ENCODE measurements around the gene CLEC9A.

Gene CLEC9A

GRCh38 chr12:10067264-10067663, 36.8 kb downstream of the CLEC9A start:
- DNase-seq, result no peak

GRCh38 chr12:10067942-10068341, 37.5 kb downstream of the CLEC9A start:
- peak in 1 of 58 donors; percentile 2 for DNase-seq

DNA sequence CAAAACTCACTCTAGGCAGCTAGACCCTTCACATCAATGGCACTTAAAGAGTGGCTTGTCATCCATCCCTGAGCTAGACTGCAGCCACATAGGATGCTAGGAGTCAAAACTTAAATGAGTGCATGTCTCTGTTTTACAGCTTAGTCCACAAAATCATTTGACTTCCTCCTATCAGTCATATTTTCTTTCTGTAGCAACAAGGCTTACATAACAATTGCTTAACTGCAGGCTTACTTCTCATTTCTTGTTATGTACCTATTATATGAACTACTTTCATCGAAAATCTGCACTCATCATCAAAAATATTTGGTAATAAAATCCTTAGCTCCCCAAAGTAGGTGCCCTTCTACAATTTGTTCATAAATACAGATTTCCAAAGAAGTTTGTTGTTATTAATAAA, 38.2 kb downstream of the CLEC9A start:
- DNase-seq, result no peak

GRCh38 chr12:10069099-10069498, 38.6 kb downstream of the CLEC9A start:
- no peak for DNase-seq

- DNase-seq, result no peak
Measured at GRCh38 chr12:10069976-10070375, 39.5 kb downstream of the CLEC9A start.

DNA sequence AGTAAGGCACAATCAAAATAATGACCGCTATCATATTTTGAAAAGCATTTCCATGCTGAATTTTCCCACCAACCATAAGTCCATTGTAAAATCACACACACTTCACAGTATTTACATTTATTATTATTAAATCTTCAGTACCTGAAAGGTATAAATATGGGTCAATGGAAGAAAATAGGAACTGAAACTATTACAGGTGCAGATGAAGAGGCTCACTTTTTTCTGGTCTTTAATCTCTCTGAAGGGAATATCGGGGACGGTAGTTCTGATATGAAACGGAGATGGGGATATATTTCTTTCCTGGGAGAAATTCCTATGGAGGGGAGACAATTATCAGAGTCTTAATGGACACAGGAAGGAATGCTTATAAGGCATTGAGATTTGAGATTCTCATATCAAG, 39.9 kb downstream of the CLEC9A start:
- DNase-seq, result no peak

GRCh38 chr12:10072131-10072530, 41.6 kb downstream of the CLEC9A start:
- DNase-seq, result no peak

DNA sequence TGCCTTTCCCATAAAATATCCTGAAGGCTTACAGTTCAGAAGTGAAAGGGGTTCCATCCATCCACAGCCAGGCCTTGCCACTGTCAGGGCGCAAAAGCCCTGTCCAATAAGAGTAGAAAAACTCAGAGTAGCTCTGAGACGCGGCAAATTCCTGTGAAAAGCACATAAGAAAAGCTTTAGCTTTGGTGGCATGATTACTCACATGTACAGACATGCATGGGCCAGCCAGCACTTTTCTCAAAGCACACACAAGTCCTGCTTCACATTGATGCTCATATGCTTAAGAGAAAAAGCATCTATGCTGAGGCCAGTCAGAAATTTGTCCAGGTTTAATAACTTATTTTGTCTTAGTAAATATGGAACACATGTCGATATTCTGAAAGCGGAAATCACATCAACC, 42.8 kb downstream of the CLEC9A start:
- DNase-seq, result no peak

DNA sequence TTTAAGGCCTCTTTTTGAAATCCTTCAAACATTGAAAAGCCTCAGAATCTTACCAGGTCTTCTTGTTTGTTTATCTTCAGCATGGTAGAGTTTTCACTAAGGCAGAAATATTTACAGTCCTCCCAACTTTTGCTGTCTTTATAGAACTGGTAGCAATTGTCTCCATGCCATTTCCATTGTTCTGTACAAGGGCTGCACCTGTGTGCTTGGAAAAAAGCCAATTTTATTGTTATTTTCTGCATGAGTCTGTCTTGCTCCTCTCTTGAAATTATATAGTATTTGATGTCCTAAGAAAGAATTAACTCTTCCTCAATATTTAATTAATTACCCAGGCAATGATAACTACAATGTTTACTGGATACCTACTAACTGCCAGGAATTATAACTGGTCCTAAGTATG, 45.0 kb downstream of the CLEC9A start:
- no peak for DNase-seq

- no peak for DNase-seq
Measured at GRCh38 chr12:10082117-10082874, 51.8 kb downstream of the CLEC9A start.

DNA sequence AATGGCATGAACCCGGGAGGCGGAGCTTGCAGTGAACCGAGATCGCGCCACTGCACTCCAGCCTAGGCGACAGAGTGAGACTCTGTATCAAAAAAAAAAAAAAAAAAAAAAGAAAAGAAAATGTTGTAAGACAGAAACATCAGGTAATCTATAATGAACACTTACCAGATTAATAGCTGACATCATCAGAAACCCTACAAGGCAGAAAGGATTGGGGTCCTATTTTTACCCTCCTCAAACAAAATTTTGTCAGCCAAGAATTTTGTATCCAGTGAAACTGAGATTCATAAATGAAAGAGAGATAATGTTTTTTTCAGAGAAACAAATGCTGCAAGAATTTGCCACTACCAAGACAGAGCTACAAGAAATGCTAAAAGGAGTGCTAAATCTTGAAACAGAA, 54.3 kb downstream of the CLEC9A start:
- DNase-seq, result no peak

- DNase-seq, result no peak
Measured at GRCh38 chr12:10086387-10086786, 55.9 kb downstream of the CLEC9A start.

DNA sequence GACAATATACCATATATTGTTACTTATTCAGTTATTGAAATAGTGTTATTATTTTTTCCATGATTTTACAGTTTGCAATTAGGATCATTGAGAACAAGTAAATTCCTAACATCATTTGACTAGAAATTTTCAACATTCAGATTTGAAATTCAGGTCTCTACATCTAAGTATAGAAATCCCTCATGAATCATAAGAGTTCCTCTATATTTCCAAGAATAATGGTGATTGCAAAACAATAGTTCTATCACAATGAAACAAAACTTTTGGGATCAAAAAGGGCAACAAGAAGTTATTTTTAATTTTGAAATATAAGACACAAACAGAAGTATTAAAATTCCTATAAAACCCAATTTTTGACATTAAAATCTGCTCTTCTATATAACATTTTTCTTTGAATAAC, 57.5 kb downstream of the CLEC9A start:
- no peak for DNase-seq

GRCh38 chr12:10088955-10089900, 58.7 kb downstream of the CLEC9A start:
- no peak for DNase-seq

DNA sequence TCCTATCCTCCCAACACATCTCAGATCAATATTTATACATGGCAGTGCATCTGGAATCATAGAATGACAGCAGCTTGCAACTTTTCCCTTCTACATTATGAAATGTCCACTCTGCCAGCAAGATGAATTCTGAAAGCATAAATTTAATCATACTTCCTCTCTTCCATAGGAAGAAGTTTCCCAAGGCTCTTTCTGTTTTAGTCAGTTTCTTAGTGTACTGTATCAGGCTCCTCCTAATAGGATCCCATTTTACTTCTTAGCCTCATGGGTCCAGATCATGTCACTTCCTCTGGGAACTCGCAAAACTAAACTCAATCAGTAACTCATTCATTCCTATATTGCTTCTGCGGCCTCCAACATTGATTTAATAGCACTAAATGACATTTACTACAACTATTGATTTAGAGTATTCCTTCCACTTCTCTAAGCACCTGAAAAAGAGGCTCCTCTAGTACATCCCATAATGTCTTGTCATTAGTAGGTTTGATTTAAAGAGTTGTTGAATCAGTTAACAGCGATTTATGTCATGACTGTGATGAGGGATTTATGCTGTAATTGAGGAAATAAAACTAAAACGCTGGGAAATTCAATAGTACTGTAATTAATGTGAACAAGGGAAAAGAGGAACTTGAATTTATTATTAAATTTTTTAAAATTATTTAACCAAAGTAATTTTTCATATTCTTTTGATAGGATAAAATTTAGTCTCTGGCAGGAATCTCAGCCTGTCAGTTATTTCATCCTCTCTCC, 64.3 kb downstream of the CLEC9A start:
- DNase-seq, result no peak

DNA sequence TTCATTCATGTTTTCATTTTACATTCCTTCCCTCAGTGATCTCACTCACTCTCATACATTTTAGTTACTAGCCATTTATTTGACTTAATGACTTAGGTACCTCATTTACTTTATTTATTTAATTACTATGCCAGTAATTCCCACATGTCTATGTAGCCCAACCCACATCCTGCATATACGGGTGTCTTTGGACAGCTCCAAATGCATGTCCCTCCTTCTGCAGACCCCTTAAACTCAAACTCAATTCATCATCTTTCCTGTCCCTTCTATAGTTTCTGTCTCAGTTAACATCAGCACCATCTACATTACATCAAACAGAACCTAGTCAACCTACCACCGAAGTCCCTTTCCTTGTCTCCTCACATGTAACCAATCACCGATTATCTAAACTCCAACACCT, 65.5 kb downstream of the CLEC9A start:
- DNase-seq, result no peak

GRCh38 chr12:10097521-10097920, 67.0 kb downstream of the CLEC9A start:
- DNase-seq, result no peak

DNA sequence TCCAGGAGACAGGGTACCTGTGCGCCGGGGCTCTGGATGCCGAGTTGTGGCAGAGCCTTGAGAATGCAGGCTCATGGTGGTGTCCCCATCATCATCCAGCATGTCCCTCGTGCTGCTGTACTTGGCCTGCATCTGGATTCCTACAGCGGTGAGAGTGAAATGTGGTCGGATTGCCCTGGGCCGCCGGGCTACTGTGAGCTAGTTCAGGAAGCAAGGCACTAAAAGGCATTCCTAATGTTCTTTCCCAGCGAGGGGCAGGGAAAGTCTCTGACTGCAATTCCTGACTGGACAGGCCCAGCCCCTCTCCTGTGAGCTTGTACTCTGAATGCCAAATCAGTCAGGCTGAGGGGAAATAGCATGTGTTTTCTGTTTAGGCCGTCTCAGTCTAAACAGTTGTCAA, 68.3 kb downstream of the CLEC9A start, which contains the start of gene CLEC1A:
Gene CLEC1A, minus strand, starts transcription at position 195 of the 400 bp plus-strand sequence. Its CDS starts 63 bp downstream, at position 132.
- DNase-seq, result no peak

DNA sequence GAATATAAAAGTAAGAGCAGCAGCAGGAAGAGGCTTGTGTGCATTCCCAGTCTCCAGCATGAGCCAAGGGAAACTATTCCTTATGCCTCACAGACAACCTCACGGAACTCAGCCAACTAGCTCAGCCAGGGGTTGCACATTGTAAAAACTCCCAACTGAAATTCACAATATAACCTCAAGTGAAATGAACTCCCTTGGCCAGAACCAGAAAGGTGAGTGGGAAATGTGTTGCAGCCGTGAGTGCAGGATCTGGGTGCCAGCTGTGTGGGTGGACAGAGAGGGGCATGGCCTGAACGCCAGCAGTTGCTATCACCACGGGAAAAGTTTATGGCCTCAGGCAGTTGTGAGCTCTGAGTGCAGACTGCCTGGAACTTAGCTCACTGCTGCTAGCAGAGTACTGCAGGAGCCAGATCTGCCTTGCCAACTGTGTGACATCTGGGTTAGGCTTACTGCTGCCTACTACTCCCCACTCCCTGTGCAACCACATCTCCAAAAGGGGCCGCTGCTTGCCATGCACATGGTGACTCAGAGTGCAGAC, 70.6 kb downstream of the CLEC9A start:
- DNase-seq, result no peak

GRCh38 chr12:10101648-10102220, 71.3 kb downstream of the CLEC9A start:
- DNase-seq, result no peak

- DNase-seq, result peak in 1 of 58 donors; percentile 6
Measured at GRCh38 chr12:10102322-10102721, 71.8 kb downstream of the CLEC9A start.

All from anterior cingulate cortex (tissue), 58 donors.